HepG2 (cell line): ENCODE measurements around the gene LCN1. TPM values are rescaled to one million over a fixed set of nuclear protein-coding genes. Genes with fewer than 3 reads are reported as not detected.

Source experiments
- ATAC-seq: fragments of 200-7000 bp; cut with Tn5 transposase; 3 replicates; pipeline ENCODE4 v1.9.1; 2020; ENCODE audit warnings: mild to moderate bottlenecking, moderate library complexity
- BruUV-seq: library from RNA; stranded (reverse); fragments of 400-500 nt; replicated peaks from 2 replicates; lab custom pipeline; 2021; lab: Mats Ljungman, UMichigan
- CTCF ChIA-PET: fragments of 300-600 bp; formaldehyde crosslinking; extraction: SDS; loops from one replicate; lab custom pipeline; 2021; ENCODE audit warnings: low total read pairs, inconsistent platforms, low intra/inter-chr PET ratio; lab: Yijun Ruan, JAX
- POLR2A ChIA-PET: fragments of 350-600 bp; sonication (Branson Sonifier 250); formaldehyde crosslinking; loops from one replicate; lab custom pipeline; 2020; ENCODE audit warnings: antibody characterized with exemption, inconsistent platforms; lab: Yijun Ruan, JAX
- DNase-seq: peaks from one replicate; pipeline ENCODE4 v3.0.0-alpha.2; 2015; ENCODE audit warnings: low spot score
- FAIRE-seq: peaks from 3 replicates; lab custom pipeline; 2011; peaks lifted over from hg19 to GRCh38; lab: Jason Lieb, UNC
- H2AFZ ChIP-seq: one replicate; pipeline ENCODE4 v1.6.1; 2011; ENCODE audit warnings: low read length, inconsistent platforms
- H3K27ac ChIP-seq: fragments of 300-600 bp; 3 replicates; pipeline ENCODE4 v1.8.0; 2011; ENCODE audit warnings: mixed run types, mild to moderate bottlenecking, mixed read lengths, low read length, inconsistent platforms; ENCODE audit not compliant: insufficient read depth; ENCODE audit errors: extremely low read length
- H3K27me3 ChIP-seq, 2 experiments: fragments of 200-600 bp in 1 of 2; 2 replicates in 1 of 2; 3 replicates in 1 of 2; pipeline versions ENCODE4 v1.6.0 to v1.8.0; 2011; ENCODE audit warnings: low read length in 2 of 2, mild to moderate bottlenecking in 2 of 2, moderate library complexity in 2 of 2, inconsistent platforms in 1 of 2; ENCODE audit not compliant: insufficient read depth in 2 of 2, control insufficient read depth in 1 of 2
- H3K36me3 ChIP-seq, 2 experiments: fragments of 200-600 bp in 1 of 2; replicated peaks in 1 of 2; 2 replicates in 1 of 2; 3 replicates in 1 of 2; pipeline versions ENCODE4 v1.5.1 to v1.8.0; 2011; ENCODE audit warnings: low read length in 2 of 2, inconsistent platforms in 1 of 2; ENCODE audit not compliant: insufficient read depth in 2 of 2, control insufficient read depth in 1 of 2
- H3K4me1 ChIP-seq: 2 replicates; pipeline ENCODE4 v1.5.1; 2012; ENCODE audit warnings: low read length, inconsistent platforms; ENCODE audit not compliant: insufficient read depth
- H3K4me2 ChIP-seq: 2 replicates; pipeline ENCODE4 v1.6.0; 2011; ENCODE audit warnings: low read depth, low read length, inconsistent platforms
- H3K4me3 ChIP-seq, 3 experiments: fragments of 200-600 bp in 1 of 3; sonication (generic), shearing (Covaris generic) in 1 of 3; replicated peaks in 1 of 3; 2 replicates each; pipeline ENCODE4 v1.5.1; 2011 to 2016; ENCODE audit warnings: low read length in 3 of 3, inconsistent platforms in 2 of 3, low read depth in 2 of 3, mild to moderate bottlenecking in 2 of 3, control low read depth in 1 of 3, mixed read lengths in 1 of 3; ENCODE audit not compliant: insufficient read depth in 1 of 3
- H3K79me2 ChIP-seq: one replicate; pipeline ENCODE4 v1.6.1; 2011; ENCODE audit warnings: low read length, inconsistent platforms; ENCODE audit not compliant: insufficient read depth
- H3K9ac ChIP-seq: 2 replicates; pipeline ENCODE4 v1.6.0; 2011; ENCODE audit warnings: mild to moderate bottlenecking, low read depth, low read length, inconsistent platforms; ENCODE audit not compliant: insufficient read depth
- H3K9me3 ChIP-seq: 2 replicates; pipeline ENCODE4 v1.5.1; 2012; ENCODE audit warnings: mild to moderate bottlenecking, low read length
- H4K20me1 ChIP-seq: 2 replicates; pipeline ENCODE4 v1.6.0; 2011; ENCODE audit warnings: inconsistent platforms, mild to moderate bottlenecking, low read length, moderate library complexity; ENCODE audit not compliant: insufficient read depth
- CEBPB ChIP-seq: IDR thresholded peaks from 2 replicates; pipeline ENCODE4 v1.6.1; 2011; ENCODE audit warnings: low read depth, low read length, improper control_type of control experiment, borderline replicate concordance
- CEBPG ChIP-seq: IDR thresholded peaks from 2 replicates; pipeline ENCODE4 v1.6.1; 2016
- DMAP1 ChIP-seq: IDR thresholded peaks from 2 replicates; pipeline ENCODE4 v1.6.1; 2016
- ELF3 ChIP-seq: IDR thresholded peaks from 2 replicates; pipeline ENCODE4 v1.6.1; 2016; ENCODE audit warnings: missing genetic modification reagents, missing compliant biosample characterization
- KDM2A ChIP-seq: sonication (generic); formaldehyde crosslinking; IDR thresholded peaks from 2 replicates; pipeline ENCODE4 v1.4.0; 2020; ENCODE audit warnings: low read depth, missing genetic modification reagents, borderline replicate concordance
- MAFF ChIP-seq: IDR thresholded peaks from 2 replicates; pipeline ENCODE4 v1.6.1; 2011; ENCODE audit warnings: low read depth, low read length, improper control_type of control experiment
- RFX5 ChIP-seq: IDR thresholded peaks from 2 replicates; pipeline ENCODE4 v1.6.1; 2011; ENCODE audit warnings: low read depth, low read length, improper control_type of control experiment
- ZC3H4 ChIP-seq: sonication (generic); formaldehyde crosslinking; IDR thresholded peaks from 2 replicates; pipeline ENCODE4 v1.4.0; 2020; ENCODE audit warnings: missing genetic modification reagents, borderline replicate concordance
- ZNF281 ChIP-seq: sonication (generic); formaldehyde crosslinking; IDR thresholded peaks from 2 replicates; pipeline ENCODE4 v1.4.0; 2020; ENCODE audit warnings: missing genetic modification reagents, borderline replicate concordance
- ZNF546 ChIP-seq: sonication (generic); formaldehyde crosslinking; conservative IDR thresholded peaks from 2 replicates; pipeline ENCODE4 v1.8.1; 2023; ENCODE audit warnings: mild to moderate bottlenecking, missing genetic modification reagents
- ZNF687 ChIP-seq: sonication (generic); formaldehyde crosslinking; IDR thresholded peaks from 2 replicates; pipeline ENCODE4 v1.5.1; 2020; ENCODE audit warnings: mild to moderate bottlenecking, missing genetic modification reagents, moderate library complexity
- ZNF713 ChIP-seq: sonication (generic); formaldehyde crosslinking; IDR thresholded peaks from 2 replicates; pipeline ENCODE4 v1.4.0; 2020; ENCODE audit warnings: mild to moderate bottlenecking, missing genetic modification reagents
- ZNF761 ChIP-seq: sonication (generic); formaldehyde crosslinking; conservative IDR thresholded peaks from 2 replicates; pipeline ENCODE4 v1.4.0; 2020; ENCODE audit warnings: mild to moderate bottlenecking, missing genetic modification reagents
- ZNF768 ChIP-seq: sonication (generic); formaldehyde crosslinking; IDR thresholded peaks from 2 replicates; pipeline ENCODE4 v1.4.0; 2020; ENCODE audit warnings: missing genetic modification reagents
- WGBS: methylation state at CpG from one replicate; pipeline ENCODE4 v1.1.6; 2017; ENCODE audit warnings: low lambda C conversion rate; 5-methylcytosine and 5-hydroxymethylcytosine counted together
- in situ Hi-C: cut with HindIII; loops from 2 replicates; pipeline ENCODE4 v1.10.0; 2017; ENCODE audit warnings: low pct_unique_long_range_greater_than_20kb; ENCODE audit not compliant: extremely low pct_ligation_motif_present
- intact Hi-C: fragments of 100-400 bp; cut with micrococcal nuclease; formaldehyde crosslinking; loops from one replicate; pipeline ENCODE4 v1.10.0; 2022; ENCODE audit not compliant: unreplicated experiment
- polyA plus RNA-seq, 8 experiments: library from polyadenylated mRNA; depleted of rRNA in 3 of 8; stranded (reverse) in 7 of 8; unstranded in 1 of 8; fragments of >200 nt; fragmentation: Illumina TruSeq in 4 of 8; extraction: Trizol in 4 of 8; gene quantifications; 2 replicates each; pipeline versions ENCODE4 v1.2.1 to v1.2.3, GENCODE V29; 2011 to 2016; ENCODE audit warnings: low read depth in 4 of 8, missing spikeins in 1 of 8, mixed read lengths in 1 of 8; ENCODE audit not compliant: insufficient read depth in 1 of 8
- total RNA-seq, 5 experiments: library from RNA; depleted of rRNA; stranded (reverse); fragments of >200 nt; fragmentation: Illumina TruSeq; extraction: Trizol; gene quantifications; 2 replicates each; pipeline ENCODE4 v1.2.3, GENCODE V29; 2016; ENCODE audit warnings: low read depth in 1 of 5

Gene LCN1
- total and polyA plus RNA-seq, 2 of the 13 experiments (the other 11 are each of a cell fraction or from before 2014, with no cell fraction given) = not detected

- no peak overlapping the region for H3K9ac ChIP-seq
Observed at GRCh38 chr9:135526730-135527571, 5.7 kb downstream of the LCN1 start.

More at GRCh38 chr9:135526730-135527571, 5.7 kb downstream of the LCN1 start:
- Histone ChIP-seq H3K9me3 (no peaks in the 10 kb centered on the region), H3K36me3 (no peaks in the 10 kb centered on the region), H3K27me3 (peaks cover 6 to 53% of the 10 kb centered on the region in 2 experiments), H3K79me2 (no peaks in the 10 kb centered on the region), H4K20me1 (no peaks in the 10 kb centered on the region), H3K4me3 (peak overlapping the region in 1 of 3 experiments; percentile 15; a peak in 1 of 6 replicates), H3K27ac (no peak overlapping the region), H3K4me2 (peak overlapping the region; percentile 42; the same call in 1 of the 2 replicates), H2AFZ (no peak overlapping the region), H3K4me1 (peaks cover 9% of the 10 kb centered on the region)
- 28% methylated on average over 5 of the region's 30 CpGs for WGBS
- peak; percentile 71 for TF ChIP-seq CEBPG (CRISPR knock-in tag)
- TF ChIP-seq ZNF546 (CRISPR knock-in tag) = no peak
- 0 out of 2 replicates have a peak, but pooled peaks have one; percentile 44 for TF ChIP-seq RFX5
- no peak for TF ChIP-seq MAFF
- TF ChIP-seq ELF3 (CRISPR knock-in tag) = no peak
- no peak for TF ChIP-seq DMAP1
- TF ChIP-seq KDM2A (CRISPR knock-in tag) = no peak
- peak; percentile 34; the same call in 1 of the 2 replicates for TF ChIP-seq ZNF281 (CRISPR knock-in tag)
- no peak for TF ChIP-seq ZNF713 (CRISPR knock-in tag)
- no peak for TF ChIP-seq ZC3H4 (CRISPR knock-in tag)
- TF ChIP-seq ZNF768 (CRISPR knock-in tag) = peak; percentile 62; the same call in 1 of the 2 replicates
- TF ChIP-seq ZNF687 = peak; percentile 17; the same call in 1 of the 2 replicates
- peak; percentile 83 for TF ChIP-seq CEBPB
- no peak for TF ChIP-seq ZNF761 (CRISPR knock-in tag)
- FAIRE-seq = no peak
- CTCF ChIA-PET = no interaction called here
- in situ Hi-C loops (no loop called here), intact Hi-C loops (no loop called here)
- POLR2A ChIA-PET = interaction anchor here (0.7 kb wide), 1 partner anchor 25 kb away, joined by 3 read pairs; no protein-coding TSS in a partner anchor
- ATAC-seq = peak; percentile 86
- BruUV-seq = no TSS peak
- peak; percentile 54 for DNase-seq
